Liver (tissue), 9 donors: ENCODE data around the gene LMX1B. TPM values are rescaled to one million over a fixed set of nuclear protein-coding genes. Genes with fewer than 3 reads are reported as not detected.

Experiments
- DNase-seq: peaks from one replicate; pipeline ENCODE4 v3.0.0-alpha.2; 2017; ENCODE audit warnings: low spot score
- H3K27ac ChIP-seq, 2 donors: one replicate each; pipeline ENCODE4 v1.7.0; 2013; ENCODE audit warnings: inconsistent platforms in 2 of 2, low read length in 2 of 2, control low read depth in 1 of 2, low read depth in 1 of 2, mild to moderate bottlenecking in 1 of 2
- H3K27me3 ChIP-seq, 4 donors: one replicate each; pipeline versions ENCODE4 v1.6.1 to v1.7.0; 2013; ENCODE audit warnings: low read length in 3 of 4, inconsistent platforms in 1 of 4, mild to moderate bottlenecking in 1 of 4, moderate library complexity in 1 of 4; ENCODE audit not compliant: control insufficient read depth in 4 of 4, insufficient read depth in 4 of 4
- H3K36me3 ChIP-seq, 4 donors: one replicate each; pipeline versions ENCODE4 v1.6.1 to v1.7.0; 2013; ENCODE audit warnings: low read length in 3 of 4, mild to moderate bottlenecking in 3 of 4, low read depth in 1 of 4, moderate library complexity in 1 of 4; ENCODE audit not compliant: control insufficient read depth in 4 of 4, insufficient read depth in 3 of 4
- H3K4me1 ChIP-seq, 4 donors: one replicate each; pipeline versions ENCODE4 v1.6.1 to v1.7.0; 2013; ENCODE audit warnings: low read length in 3 of 4, mild to moderate bottlenecking in 3 of 4, moderate library complexity in 1 of 4; ENCODE audit not compliant: control insufficient read depth in 4 of 4, insufficient read depth in 4 of 4
- H3K4me3 ChIP-seq, 3 donors: one replicate each; pipeline versions ENCODE4 v1.6.1 to v1.7.0; 2013; ENCODE audit warnings: low read length in 3 of 3, control low read depth in 1 of 3, low read depth in 1 of 3, mild to moderate bottlenecking in 1 of 3
- H3K9ac ChIP-seq, 2 donors: one replicate each; pipeline ENCODE4 v1.7.0; 2013; ENCODE audit warnings: low read length in 2 of 2, mild to moderate bottlenecking in 2 of 2, moderate library complexity in 2 of 2, control low read depth in 1 of 2, low read depth in 1 of 2
- H3K9me3 ChIP-seq, 4 donors: one replicate each; pipeline versions ENCODE4 v1.6.1 to v1.7.0; 2013; ENCODE audit warnings: low read length in 3 of 4; ENCODE audit not compliant: control insufficient read depth in 4 of 4
- ATF3 ChIP-seq: IDR thresholded peaks from 2 replicates; pipeline ENCODE4 v1.6.1; 2016; ENCODE audit warnings: antibody characterized with exemption
- CTCF ChIP-seq: fragments of 150-350 bp; IDR thresholded peaks from 2 replicates; pipeline ENCODE4 v1.5.1; 2017; ENCODE audit warnings: improper control_type of control experiment, low read depth, low read length; ENCODE audit not compliant: missing input control
- EGR1 ChIP-seq, 2 donors: IDR thresholded peaks; 2 replicates each; pipeline ENCODE4 v1.6.1; 2016 to 2018; ENCODE audit warnings: antibody characterized with exemption in 2 of 2, low read depth in 2 of 2
- FOXA1 ChIP-seq: IDR thresholded peaks from 2 replicates; pipeline ENCODE4 v1.6.1; 2016; ENCODE audit warnings: antibody characterized with exemption
- FOXA2 ChIP-seq: IDR thresholded peaks from 2 replicates; pipeline ENCODE4 v1.6.1; 2016; ENCODE audit warnings: antibody characterized with exemption
- GABPA ChIP-seq, 2 donors: IDR thresholded peaks in 1 of 2; conservative IDR thresholded peaks in 1 of 2; 2 replicates each; pipeline ENCODE4 v1.6.1; 2016; ENCODE audit warnings: antibody characterized with exemption in 2 of 2, mild to moderate bottlenecking in 1 of 2, moderate library complexity in 1 of 2
- HNF4A ChIP-seq, 2 donors: conservative IDR thresholded peaks; 2 replicates each; pipeline ENCODE4 v1.6.1; 2016; ENCODE audit warnings: antibody characterized with exemption in 2 of 2, mild to moderate bottlenecking in 2 of 2
- HNF4G ChIP-seq: IDR thresholded peaks from 2 replicates; pipeline ENCODE4 v1.6.1; 2016; ENCODE audit warnings: antibody characterized with exemption
- JUND ChIP-seq, 2 donors: IDR thresholded peaks; 2 replicates each; pipeline ENCODE4 v1.6.1; 2016; ENCODE audit warnings: antibody characterized with exemption in 2 of 2
- MAX ChIP-seq: IDR thresholded peaks from 2 replicates; pipeline ENCODE4 v1.6.1; 2016; ENCODE audit warnings: antibody characterized with exemption
- NR2F2 ChIP-seq: IDR thresholded peaks from 2 replicates; pipeline ENCODE4 v1.6.1; 2016; ENCODE audit warnings: antibody characterized with exemption
- RAD21 ChIP-seq, 2 donors: IDR thresholded peaks; 2 replicates each; pipeline ENCODE4 v1.6.1; 2016; ENCODE audit warnings: antibody characterized with exemption in 2 of 2, mild to moderate bottlenecking in 2 of 2
- RXRA ChIP-seq, 2 donors: IDR thresholded peaks; 2 replicates each; pipeline ENCODE4 v1.6.1; 2017 to 2018; ENCODE audit warnings: antibody characterized with exemption in 2 of 2, mild to moderate bottlenecking in 1 of 2
- SP1 ChIP-seq: IDR thresholded peaks from 2 replicates; pipeline ENCODE4 v1.6.1; 2018; ENCODE audit warnings: antibody characterized with exemption, mild to moderate bottlenecking
- TAF1 ChIP-seq: conservative IDR thresholded peaks from 2 replicates; pipeline ENCODE4 v1.6.1; 2016; ENCODE audit warnings: antibody characterized with exemption, mild to moderate bottlenecking
- YY1 ChIP-seq: IDR thresholded peaks from 2 replicates; pipeline ENCODE4 v1.6.1; 2016; ENCODE audit warnings: antibody characterized with exemption, mild to moderate bottlenecking
- ZBTB33 ChIP-seq: IDR thresholded peaks from 2 replicates; pipeline ENCODE4 v1.6.1; 2016; ENCODE audit warnings: antibody characterized with exemption
- WGBS: extraction: QIAGEN DNeasy Blood & Tissue Kit; methylation state at CpG from one replicate; pipeline ENCODE4 v1.1.7; 2013; 5-methylcytosine and 5-hydroxymethylcytosine counted together
- polyA plus RNA-seq, 2 donors: library from polyadenylated mRNA; stranded (reverse) in 1 of 2; unstranded in 1 of 2; fragments of 200-250 nt in 1 of 2; fragments of >200 nt in 1 of 2; fragmentation: Nextera tagmentation in 1 of 2; extraction: Ambion mirVana in 1 of 2; gene quantifications; one replicate each; pipeline versions ENCODE4 v1.2.1 to v1.2.3, GENCODE V29; 2013 to 2015
- total RNA-seq, 2 donors: library from RNA; depleted of rRNA; stranded (reverse); fragments of >200 nt; gene quantifications; one replicate each; pipeline ENCODE4 v1.2.3, GENCODE V29; 2014
- donor health status: healthy.
- donor health status: healthy.
- donor health status: healthy.
- donor health status: healthy.
- donor health status: healthy.

The LMX1B gene
- total and polyA plus RNA-seq, 4 donors, result not detected

GRCh38 chr9:126646162-126646561 is 32.4 kb downstream of the LMX1B start:
- Histone ChIP-seq H3K36me3 (no peaks in the 10 kb centered on the region), H3K4me1 (no peaks in the 10 kb centered on the region), H3K9ac (no peak overlapping the region), H3K4me3 (no peak overlapping the region), H3K27me3 (peaks cover 0 to 10% (median 5%) of the 10 kb centered on the region in 4 donors), H3K9me3 (no peaks in the 10 kb centered on the region), H3K27ac (no peak overlapping the region)
- DNase-seq, result no peak
- 50% methylated on average over 4 of the region's 4 CpGs for WGBS
- no peak for TF ChIP-seq JUND (IDR thresholded peaks at IDR 0.05)

GRCh38 chr9:126647585-126648411 is 34.1 kb downstream of the LMX1B start:
- 67% methylated on average over 16 of the region's 16 CpGs for WGBS
- H3K4me1 ChIP-seq, result no peaks in the 10 kb centered on the region
- no peaks in the 10 kb centered on the region for H3K36me3 ChIP-seq
- no peak overlapping the region for H3K4me3 ChIP-seq
- DNase-seq, result no peak
- no peaks in the 10 kb centered on the region for H3K9me3 ChIP-seq
- TF ChIP-seq GABPA (IDR thresholded peaks at IDR 0.05 in 1 of 2, conservative IDR thresholded peaks at IDR 0.05 in 1 of 2), result no peak
- no peak for TF ChIP-seq FOXA2
- no peak for TF ChIP-seq ZBTB33
- no peak for TF ChIP-seq TAF1
- no peak for TF ChIP-seq HNF4A (conservative IDR thresholded peaks at IDR 0.05)
- no peak for TF ChIP-seq FOXA1
- TF ChIP-seq SP1, result no peak
- no peak for TF ChIP-seq HNF4G
- no peak for TF ChIP-seq RAD21 (IDR thresholded peaks at IDR 0.05)
- TF ChIP-seq EGR1 (IDR thresholded peaks at IDR 0.05; ENCODE audit: low read depth in 2 of 2), result no peak
- H3K27me3 ChIP-seq, result peaks cover 0 to 10% (median 4%) of the 10 kb centered on the region in 4 donors
- no peak overlapping the region for H3K9ac ChIP-seq
- no peak overlapping the region for H3K27ac ChIP-seq

GRCh38 chr9:126649477-126649876 is 35.7 kb downstream of the LMX1B start:
- Histone ChIP-seq H3K27me3 (peaks cover 0 to 9% (median 5%) of the 10 kb centered on the region in 4 donors), H3K4me3 (no peak overlapping the region), H3K9me3 (no peaks in the 10 kb centered on the region), H3K36me3 (no peaks in the 10 kb centered on the region), H3K4me1 (no peaks in the 10 kb centered on the region), H3K27ac (no peak overlapping the region), H3K9ac (no peak overlapping the region)
- TF ChIP-seq HNF4A (conservative IDR thresholded peaks at IDR 0.05), result no peak
- no peak for TF ChIP-seq EGR1 (IDR thresholded peaks at IDR 0.05; ENCODE audit: low read depth in 2 of 2)
- no peak for TF ChIP-seq YY1
- TF ChIP-seq ZBTB33, result no peak
- no peak for TF ChIP-seq FOXA2
- no peak for TF ChIP-seq FOXA1
- TF ChIP-seq RAD21 (IDR thresholded peaks at IDR 0.05), result no peak
- no peak for TF ChIP-seq CTCF
- no peak for TF ChIP-seq NR2F2
- TF ChIP-seq TAF1, result no peak
- TF ChIP-seq SP1, result no peak
- no peak for TF ChIP-seq JUND (IDR thresholded peaks at IDR 0.05)
- TF ChIP-seq RXRA (IDR thresholded peaks at IDR 0.05), result no peak
- no peak for TF ChIP-seq ATF3
- no peak for TF ChIP-seq MAX
- 83% methylated on average over 3 of the region's 3 CpGs for WGBS
- no peak for DNase-seq
